ENCODE measurements around the gene PTPN14. TPM values are rescaled to one million over a fixed set of nuclear protein-coding genes. Genes with fewer than 3 reads are reported as not detected.
"Not testable (repeated sequence)": the region's sequence is repeated elsewhere in the genome, so short reads cannot be mapped to it uniquely, and the experiment has no call there.

Gene PTPN14
- total RNA-seq, 1 donor from 2014 or later: 73.3 TPM

GRCh38 chr1:214541206-214541605, 10.2 kb downstream of the PTPN14 start:
- DNase-seq: no peak

GRCh38 chr1:214540324-214540723, 11.1 kb downstream of the PTPN14 start:
- DNase-seq: no peak

GRCh38 chr1:214538496-214538895, 12.9 kb downstream of the PTPN14 start:
- DNase-seq: no peak

- DNase-seq: no peak
Observed at GRCh38 chr1:214537872-214538473, 13.4 kb downstream of the PTPN14 start.

- DNase-seq: no peak
Observed at GRCh38 chr1:214537219-214537618, 14.2 kb downstream of the PTPN14 start.

GRCh38 chr1:214532070-214532469, 19.3 kb downstream of the PTPN14 start:
- no peak for DNase-seq

- no peak for DNase-seq
Observed at GRCh38 chr1:214525535-214526019, 25.8 kb downstream of the PTPN14 start.

GRCh38 chr1:214524824-214525223, 26.6 kb downstream of the PTPN14 start:
- DNase-seq: no peak

- no peak for DNase-seq
Observed at GRCh38 chr1:214523124-214523824, 28.1 kb downstream of the PTPN14 start.

- not testable (repeated sequence) for DNase-seq
Observed at GRCh38 chr1:214521458-214521857, 29.9 kb downstream of the PTPN14 start.

- DNase-seq: no peak
Observed at GRCh38 chr1:214520544-214521165, 30.7 kb downstream of the PTPN14 start.

- no peak for DNase-seq
Observed at GRCh38 chr1:214518361-214518760, 33.0 kb downstream of the PTPN14 start.

- DNase-seq: no peak
Observed at GRCh38 chr1:214516434-214517326, 34.7 kb downstream of the PTPN14 start.

- DNase-seq: no peak
Observed at GRCh38 chr1:214515544-214516433, 35.6 kb downstream of the PTPN14 start.

- peak; percentile 13 for DNase-seq
Observed at GRCh38 chr1:214514819-214515383, 36.5 kb downstream of the PTPN14 start.

GRCh38 chr1:214514032-214514818, 37.2 kb downstream of the PTPN14 start:
- DNase-seq: peak; percentile 50

GRCh38 chr1:214513394-214513793, 38.0 kb downstream of the PTPN14 start:
- peak; percentile 14 for DNase-seq

GRCh38 chr1:214511639-214511998, 39.8 kb downstream of the PTPN14 start:
- peak; percentile 55 for DNase-seq

- no peak for DNase-seq
Observed at GRCh38 chr1:214510914-214511638, 40.3 kb downstream of the PTPN14 start.

GRCh38 chr1:214510477-214510876, 40.9 kb downstream of the PTPN14 start:
- no peak for DNase-seq

Data from dermis blood vessel endothelial cell (primary cell).